Measurements from ENCODE around the gene SPEG.
"Not testable (repeated sequence)": the region's sequence is repeated elsewhere in the genome, so short reads cannot be mapped to it uniquely, and the experiment has no call there.

Gene SPEG

DNA sequence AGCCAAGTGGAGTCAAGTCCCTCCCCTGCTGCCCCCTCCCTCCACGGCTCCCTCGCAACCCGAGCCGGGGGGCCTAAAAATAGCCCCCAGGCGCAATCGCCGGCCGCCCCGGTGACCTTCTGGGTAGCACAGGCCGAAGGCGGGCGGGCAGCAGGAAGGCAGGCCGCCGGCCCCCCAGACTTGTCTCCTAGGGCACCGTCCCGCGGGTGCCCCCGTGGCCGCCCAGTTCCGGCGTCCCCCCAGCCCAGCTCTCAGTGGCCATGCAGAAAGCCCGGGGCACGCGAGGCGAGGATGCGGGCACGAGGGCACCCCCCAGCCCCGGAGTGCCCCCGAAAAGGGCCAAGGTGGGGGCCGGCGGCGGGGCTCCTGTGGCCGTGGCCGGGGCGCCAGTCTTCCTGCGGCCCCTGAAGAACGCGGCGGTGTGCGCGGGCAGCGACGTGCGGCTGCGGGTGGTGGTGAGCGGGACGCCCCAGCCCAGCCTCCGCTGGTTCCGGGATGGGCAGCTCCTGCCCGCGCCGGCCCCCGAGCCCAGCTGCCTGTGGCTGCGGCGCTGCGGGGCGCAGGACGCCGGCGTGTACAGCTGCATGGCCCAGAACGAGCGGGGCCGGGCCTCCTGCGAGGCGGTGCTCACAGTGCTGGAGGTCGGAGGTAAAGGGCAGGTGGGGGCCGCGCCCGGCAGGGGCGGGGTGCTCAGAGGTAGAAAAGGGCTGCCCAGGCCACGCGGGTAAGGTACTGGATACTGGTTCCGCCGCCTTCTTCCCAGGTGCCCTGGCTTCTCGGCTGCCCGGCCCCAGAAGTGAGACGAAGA, at the start of gene SPEG:
SPEG (plus strand) TSS at position 126 of the 808 bp plus-strand sequence; CDS start at position 261, 135 bp downstream.
- no peak for DNase-seq

DNA sequence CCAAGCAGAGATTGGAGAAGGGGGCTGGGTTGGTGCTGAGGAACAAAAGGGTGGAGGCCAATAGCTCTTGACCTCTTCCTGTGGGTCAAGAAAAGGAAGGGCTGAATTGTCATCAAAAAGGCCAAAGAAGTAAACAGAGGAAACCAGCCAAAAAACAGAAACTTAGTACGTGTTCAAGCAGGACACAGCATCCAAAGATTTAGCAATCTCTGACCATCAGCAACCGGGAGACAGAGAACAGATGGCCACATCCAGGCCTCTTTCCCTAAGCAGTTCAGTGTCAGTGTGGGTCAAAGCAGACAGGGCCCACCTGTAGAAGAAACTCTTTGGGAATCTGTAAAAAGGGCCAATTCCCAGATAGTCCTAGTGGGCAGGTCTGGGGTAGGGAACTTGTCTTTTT, 49.8 kb upstream of the SPEG start:
- DNase-seq, result no peak

DNA sequence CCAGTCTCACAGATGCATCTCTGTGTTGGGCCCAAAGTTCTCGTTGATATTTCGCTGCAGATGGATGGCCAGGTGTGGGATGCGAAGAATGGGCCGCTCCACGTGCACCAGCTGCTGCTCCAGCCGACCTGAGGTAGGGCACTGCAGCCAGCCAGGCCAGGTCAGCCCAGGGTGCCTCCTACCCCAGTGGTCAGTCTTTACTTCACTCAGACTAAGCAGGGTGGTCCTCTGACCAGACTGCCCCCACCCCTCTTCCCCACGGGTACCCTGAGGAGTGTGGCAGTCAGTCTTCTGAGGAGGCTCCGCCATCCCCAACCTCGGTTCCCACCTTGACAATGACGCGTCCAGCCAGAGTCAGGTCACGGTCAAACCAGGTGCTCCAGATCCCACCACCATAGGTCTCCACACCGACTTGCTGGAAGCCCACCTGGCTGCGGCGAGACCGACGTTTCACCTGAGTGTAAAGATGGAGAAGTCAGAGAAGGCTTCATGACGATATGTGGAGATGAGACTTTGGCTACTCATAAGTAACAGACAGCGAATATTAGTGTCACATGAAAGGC, 48.6 kb upstream of the SPEG start:
- no peak for DNase-seq

DNA sequence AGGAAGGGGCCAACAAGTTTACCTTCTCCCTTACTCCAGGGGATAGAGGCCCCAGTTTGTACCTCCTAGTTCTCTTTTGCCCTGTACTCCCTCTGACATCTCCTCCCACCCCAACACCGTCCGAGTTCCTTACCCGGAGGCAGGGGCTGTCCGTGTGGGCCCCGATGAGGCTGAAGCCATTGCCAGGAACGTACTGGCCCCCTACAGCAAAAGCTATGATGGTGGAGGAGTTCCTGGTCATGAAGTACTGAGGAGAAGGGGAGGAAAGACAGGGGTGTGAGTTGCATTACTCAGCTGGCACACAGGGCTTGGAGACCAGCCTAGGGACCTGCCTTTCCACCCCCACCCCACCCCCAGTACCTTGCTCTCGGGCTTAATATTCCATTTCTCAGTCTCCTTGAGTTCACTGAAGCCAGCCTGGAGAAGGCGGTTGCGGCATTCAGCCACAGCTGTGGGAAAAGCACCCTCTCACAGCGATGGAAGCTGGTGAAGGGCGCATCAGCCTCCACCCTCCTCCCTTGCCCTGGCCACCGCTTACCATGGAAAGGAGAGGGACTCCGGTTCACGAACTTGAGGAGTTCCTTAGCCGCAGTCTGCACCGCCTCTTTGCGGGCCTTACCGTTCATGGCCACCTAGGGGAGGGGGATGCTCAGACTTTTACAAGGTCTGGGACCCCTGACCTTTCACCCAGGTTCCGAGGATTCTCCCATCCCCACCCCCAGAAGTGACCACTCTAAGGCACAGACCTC, 47.9 kb upstream of the SPEG start:
- DNase-seq, result no peak

DNA sequence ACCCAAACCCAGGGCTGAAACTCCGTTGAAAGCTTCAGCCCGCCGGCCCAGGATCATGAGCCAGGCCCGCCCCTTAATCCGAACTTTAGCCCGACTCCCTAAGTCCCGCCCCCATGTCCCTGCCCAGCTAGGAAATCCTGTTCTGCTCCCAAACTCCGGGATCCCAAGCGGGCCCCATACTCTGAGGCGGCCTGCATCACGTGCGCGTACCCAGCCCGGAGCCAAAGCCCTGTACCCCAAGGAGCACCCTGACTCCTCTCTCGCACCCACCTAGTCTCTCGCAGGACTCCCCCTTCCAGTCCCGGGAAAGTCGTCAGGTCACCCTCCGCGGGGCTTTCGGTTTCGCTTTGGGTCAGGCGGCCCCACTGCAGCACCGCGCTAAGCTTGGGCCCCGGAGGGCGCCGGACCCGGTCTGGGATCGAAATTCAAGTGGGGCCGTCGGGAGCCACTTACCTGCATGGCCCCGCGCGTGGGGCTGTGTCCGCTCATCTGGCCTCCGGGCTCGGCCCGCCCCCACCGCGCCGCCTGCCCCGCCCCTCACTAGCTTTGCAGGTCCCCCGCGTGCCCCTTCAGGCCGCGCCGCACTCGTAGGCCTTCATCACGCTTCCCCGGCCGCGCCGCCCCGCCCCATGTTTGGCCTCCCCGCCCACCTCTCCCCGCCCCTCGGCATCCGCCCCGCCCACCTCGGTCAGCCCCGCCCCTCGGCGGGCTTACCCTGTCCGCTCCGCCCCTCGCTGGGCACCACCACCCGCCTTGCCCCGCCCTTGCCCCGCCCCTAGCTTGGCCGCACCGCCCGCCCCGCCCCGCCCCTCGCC, 47.1 kb upstream of the SPEG start, which contains the start of gene DNPEP:
DNPEP (minus strand) TSS at position 607 of the 815 bp plus-strand sequence; CDS start at position 489, 118 bp downstream.
- peak; percentile 86 for DNase-seq

DNA sequence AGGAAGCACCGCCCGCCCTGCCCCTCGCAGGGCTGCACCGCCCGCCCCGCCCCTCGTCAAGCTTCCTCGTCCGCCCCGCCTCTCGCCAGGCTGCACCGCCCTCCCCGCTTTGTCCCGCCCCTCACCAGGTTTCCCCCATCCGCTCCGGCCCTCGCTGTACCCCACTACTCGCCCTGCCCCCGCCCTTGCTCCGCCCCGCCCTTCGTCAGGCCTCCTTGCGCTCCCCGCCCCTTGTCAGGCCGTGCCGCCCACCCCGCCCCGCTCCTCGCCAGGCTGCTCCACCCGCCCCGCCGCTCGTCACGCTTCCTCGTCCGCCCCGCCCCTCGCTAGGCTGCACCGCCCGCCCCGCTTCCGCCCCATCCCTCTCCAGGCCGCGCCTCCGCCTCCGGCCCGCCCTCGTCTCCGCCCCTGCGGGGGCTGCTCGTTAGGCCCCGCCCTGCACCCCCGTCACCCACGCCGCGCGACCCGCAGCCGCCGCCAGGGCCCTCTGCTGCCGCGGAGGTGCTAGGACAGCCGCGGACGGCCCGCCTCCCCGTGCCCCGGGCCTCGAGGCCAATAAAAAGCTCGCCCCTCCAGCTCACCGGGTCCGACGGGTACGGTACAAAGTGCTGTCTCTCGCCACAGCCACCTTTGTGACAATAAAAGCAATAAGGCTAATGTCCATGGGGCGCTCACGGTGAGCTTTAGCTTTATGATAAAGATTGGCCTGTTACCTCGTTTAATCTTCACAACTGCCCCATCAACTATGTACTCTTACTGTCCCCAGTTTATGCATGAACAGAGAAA, 46.3 kb upstream of the SPEG start:
- DNase-seq, result peak; percentile 91

DNA sequence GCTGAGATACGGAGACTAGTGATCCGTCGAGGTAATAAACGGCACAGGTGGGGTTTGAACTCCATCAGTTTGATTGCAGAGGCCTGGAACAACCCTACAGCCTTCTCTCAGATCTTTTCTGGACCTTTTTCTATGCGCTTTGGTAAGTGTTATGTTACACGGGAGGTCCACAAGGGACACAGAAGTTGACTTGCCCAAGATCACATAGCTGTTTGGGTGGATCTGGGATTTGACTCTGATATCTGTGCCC, 45.8 kb upstream of the SPEG start:
- no peak for DNase-seq

DNA sequence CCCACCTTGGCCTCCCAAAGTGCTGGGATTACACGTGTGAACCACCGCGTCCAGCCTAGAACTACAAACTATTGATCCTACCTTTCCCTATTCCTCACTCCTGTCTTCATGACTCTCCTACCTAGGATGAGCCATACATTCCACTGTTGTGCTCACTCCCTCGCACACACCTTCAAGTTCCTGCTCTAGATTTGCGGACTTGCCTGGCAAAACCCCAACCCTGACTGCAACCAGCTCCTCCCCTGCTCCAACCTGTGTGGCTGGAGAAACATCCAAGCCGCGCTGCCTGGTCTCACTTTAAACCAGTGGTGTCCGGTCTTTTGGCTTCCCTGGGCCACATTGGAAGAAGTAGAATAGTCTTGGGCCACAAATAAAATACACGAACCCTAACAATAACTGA, 41.9 kb upstream of the SPEG start:
- DNase-seq, result no peak

DNA sequence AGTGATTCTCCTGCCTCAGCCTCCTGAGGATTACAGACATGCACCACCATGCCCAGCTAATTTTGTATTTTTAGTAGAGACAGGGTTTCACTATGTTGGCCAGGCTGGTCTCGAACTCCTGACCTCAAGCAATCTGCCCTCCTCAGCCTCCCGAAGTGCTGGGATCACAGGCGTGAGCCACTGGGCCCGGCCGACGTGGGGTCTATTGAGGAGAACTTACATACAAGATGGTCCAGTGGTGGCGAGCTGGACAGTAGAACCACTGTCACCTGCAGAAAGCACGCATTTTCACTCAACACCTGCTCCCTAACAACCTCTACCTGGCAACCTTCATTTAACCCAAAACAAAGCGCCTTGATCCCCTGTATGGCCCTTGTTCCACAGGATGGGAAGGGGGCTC, 39.6 kb upstream of the SPEG start:
- DNase-seq, result not testable (repeated sequence)

DNA sequence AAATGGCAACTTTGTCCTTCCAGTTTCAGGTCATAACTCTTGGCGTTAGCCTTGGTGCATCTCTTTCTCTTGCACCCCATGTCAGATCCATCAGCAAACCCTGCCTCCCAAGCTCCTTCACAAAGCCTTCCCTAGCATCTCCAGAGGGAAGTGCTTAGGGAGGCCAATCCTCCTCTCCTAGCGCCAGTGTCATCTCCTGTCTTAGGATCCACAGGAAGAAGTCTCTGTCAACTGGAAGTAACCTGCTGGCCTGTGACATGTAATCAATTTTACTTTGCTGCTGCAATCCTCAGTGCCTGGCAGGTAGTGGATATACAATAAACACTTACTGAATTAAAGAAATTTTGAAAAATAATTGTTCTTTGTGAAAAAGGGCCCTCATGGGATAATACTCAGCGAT, 39.0 kb upstream of the SPEG start:
- DNase-seq, result no peak

DNA sequence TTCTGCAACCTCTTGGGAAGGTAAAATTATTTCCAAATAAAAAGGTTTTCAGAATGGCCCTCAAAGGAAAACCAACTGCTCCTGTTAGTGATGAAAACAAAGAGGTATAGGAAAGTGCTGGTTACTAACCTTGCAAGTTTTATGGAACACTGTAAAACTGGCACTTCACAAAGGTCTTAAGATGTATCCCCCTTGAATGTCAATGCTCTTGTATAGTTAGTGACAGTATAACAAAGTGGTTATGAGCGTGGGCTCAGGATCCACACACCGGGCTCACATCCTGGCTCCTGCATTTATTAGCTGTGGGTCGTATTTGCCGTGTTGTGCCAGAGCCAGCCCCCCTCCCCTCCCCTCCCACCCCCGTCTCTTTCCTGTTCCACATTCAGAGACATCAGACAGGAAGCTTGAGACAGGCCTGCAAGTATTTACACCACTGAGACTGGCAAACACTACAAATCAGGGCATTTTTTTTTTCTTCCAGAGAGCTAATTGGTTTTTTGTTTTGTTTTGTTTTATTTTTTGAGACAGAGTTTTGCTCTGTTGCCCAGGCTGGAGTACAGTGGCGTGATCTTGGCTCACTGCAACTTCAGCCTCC, 37.7 kb upstream of the SPEG start:
- no peak for DNase-seq

DNA sequence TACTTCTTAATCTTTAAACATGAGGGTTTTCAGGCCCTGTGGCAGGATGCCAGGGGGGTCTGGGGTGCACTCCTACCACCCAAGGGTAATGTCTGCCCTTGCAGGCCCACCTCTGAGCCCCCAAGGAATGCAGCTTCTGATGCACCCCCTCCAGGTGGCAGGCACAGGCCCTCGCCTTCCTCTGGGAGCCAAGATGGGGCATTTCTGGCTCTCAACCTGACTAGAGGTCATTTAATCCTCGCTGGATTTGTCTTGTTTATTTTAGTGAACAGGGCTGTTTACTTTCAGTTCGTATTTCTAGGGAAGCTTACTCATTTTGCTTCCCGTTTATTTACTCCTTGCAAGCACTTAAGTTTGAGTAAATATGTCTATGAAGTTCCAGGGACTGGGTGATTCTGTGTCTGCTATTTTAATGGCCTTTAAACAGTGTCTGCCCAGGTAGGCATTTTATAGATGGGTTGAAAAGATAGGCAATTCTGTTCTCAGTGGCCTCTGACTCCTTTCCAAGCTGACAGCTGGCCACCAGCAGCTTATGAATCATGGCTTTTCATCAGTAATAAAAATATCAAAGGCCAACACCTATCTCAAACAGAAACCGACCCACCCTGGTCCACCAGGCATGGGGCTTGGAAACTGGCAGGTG, 35.8 kb upstream of the SPEG start:
- no peak for DNase-seq

DNA sequence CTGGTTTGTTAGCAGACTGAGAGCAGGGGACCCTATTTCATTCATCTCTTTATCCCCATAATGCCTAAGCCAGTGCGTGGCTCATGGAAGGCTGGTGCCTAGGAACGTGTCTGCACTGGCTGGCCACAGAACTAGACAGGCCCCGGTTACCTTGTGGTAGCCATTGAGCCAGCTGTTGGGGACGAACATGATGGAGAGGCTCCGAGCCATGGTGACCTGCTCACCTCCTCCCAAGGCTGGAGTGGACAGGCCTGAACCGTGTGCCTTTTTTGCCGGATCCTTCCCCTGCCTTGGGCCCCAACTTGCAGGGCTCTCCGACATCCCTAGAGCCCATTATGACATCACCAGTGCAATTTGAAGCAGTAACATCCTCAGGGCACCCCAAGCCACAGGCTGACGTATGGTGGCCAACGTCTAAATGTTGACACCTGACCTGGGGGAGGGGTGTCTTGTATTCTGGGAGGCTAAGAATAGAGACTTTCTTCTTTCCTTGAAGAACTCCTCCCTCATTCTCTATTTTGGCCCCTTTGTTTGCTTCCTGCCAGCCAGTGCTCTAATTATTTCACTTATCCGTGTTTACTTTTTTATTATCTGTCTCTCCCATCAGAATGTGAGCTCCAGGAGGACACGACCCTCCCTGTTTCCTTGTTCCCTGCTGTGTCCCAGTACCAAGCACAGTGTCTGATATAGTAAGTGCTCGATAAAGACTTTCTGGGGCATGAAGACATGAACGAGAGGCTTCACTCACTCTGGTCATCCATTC, 34.7 kb upstream of the SPEG start:
- DNase-seq, result no peak

DNA sequence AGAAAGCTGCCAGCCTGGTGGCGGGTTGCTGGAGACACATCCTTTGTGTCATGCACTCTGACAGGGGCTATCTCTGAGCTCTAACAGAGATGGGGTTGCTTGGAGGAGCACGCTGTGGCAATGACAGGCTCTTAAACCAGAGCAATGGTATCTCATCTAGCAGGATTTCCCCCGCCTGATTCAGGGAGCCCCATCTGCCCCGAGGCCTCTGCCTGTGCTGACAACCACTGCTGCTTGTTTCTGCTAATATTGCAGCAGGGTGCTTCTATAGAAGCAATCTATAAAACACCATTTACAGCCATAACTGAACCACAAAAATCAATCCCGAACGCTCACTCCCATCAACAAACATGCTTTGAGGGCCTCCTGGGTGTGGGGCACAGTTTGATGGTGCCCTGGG, 34.1 kb upstream of the SPEG start:
- DNase-seq, result no peak

DNA sequence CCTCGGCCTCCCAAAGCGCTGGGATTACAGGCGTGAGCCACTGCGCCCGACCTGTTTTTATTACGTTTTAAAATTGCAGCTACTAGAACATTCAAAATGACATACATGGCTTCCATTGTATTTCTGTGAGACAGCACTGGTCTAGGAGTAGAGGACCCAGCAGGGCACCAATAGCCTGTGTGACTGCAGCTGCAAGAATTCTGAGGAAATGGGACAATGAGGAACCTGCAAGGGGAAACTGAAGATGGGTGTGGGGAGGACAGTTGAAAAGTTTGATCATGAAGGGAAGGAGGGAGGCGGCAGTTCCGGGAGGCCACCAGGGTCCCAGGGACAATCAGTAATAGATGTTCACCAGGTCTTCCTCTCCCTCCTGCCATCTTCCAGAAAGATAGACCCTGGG, 33.0 kb upstream of the SPEG start:
- DNase-seq, result no peak

DNA sequence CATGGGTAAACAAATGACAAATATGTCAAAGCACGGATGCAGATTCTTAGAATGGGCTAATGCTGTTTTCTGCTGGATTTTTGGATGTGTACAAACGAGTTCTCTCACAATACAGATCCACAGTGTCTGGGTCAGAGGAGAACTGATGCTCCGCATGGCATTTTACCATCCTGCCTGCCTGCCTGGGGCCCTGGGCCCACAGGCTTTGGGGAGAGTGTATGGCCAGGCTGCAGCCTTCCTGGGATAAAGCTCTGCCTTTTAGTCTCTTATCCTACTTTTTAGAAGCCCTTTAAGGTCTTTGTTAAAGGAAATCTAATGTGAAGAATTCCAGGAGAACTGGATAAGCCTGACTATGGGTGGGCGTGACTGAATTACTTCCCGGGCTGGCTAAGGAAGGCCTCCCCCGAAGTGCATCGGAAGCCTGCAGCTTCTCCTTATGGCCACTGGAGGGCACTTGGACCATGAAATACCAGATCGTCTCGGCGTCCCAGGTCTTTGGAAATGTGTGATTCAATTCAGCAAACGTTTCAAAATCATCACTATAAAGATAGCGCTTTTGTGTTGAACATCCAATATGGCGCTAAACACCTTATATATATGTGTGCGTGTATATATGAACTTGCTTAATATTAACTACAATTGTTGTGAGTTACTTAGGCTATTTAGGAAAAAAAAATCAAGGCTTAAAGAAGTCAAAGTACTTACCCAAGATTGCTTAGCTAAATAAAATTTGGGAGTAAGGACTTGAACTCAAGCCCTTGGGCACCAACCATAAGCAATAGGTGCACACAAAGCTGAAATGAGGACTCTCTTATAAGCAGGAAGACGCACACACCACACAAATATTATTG, 31.8 kb upstream of the SPEG start:
- peak; percentile 49 for DNase-seq

DNA sequence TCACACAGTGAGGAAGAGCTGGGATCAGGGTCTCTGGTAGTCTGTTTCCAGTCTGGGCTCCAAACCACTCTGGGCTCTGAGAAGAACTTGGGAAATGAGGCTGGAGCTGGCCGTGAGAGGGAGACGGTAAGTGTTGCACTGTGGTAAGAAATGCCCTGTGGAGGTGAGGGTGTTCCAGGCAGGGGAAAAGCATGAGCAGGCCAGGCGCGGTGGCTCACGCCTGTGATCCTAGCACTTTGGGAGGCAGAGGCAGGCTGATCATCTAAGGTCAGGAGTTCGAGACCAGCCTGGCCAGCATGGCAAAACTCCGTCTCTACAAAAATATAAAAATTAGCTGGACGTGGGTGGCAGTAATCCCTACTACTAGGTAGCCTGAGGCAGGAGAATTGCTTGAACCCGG, 30.8 kb upstream of the SPEG start:
- DNase-seq, result no peak

DNA sequence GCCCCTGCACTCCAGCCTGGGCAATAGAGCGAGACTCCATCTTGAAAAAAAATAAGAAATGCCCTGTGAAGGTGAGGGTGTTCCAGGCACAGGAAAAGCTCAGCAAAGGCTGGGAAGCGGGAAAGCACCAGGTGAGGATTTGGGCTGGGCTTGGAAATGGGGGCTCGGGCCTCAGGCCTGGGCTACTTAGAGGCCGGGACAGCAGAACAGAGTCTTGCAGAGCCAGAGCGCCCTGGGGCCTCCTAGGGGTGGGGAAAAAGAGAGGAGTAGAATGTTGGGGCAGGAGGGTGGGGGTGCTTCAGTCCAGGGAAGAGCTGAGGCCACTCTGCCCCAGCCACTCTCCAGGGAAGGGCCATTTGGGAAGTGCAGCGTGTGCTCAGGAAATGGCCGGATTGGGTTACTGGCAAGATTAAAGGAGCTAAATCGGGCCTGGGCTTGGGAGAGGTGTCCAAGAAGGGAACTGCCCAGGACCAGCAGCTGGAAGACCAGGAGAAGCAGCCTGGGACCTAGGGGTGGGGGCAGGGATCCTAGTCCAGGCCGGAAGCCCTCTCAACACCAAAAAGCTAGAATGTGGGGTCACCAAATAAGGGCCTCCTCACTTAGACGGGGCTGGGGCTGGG, 30.2 kb upstream of the SPEG start:
- no peak for DNase-seq

DNA sequence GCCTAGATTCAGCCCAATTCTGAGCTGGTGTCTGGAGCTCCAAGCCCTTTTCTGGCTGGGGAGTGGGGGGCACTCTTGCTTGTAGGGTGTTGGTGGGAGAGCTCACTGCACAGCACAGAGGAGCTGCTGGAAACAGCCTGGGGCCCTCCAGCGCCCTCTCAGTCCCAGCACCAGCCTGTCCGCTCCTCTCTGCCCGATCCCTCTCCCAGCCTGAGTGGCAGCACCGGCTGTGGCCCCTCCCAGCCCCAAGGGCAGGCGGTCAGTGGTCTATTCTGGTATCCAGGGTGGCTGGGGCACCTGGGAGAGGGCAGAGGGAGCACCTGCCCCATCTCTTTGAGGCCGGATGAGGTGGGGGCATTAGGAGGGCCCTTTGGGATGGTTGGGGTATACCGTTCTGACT, 29.7 kb upstream of the SPEG start:
- no peak for DNase-seq

Data from NCI-H1105 (cell line).